Ishikawa (cell line): ENCODE data around the gene GANAB.

Experiments used
- CEBPB ChIP-seq: IDR thresholded peaks from 2 replicates; pipeline ENCODE4 v1.6.1; 2012
- CREB1 ChIP-seq: IDR thresholded peaks from 2 replicates; pipeline ENCODE4 v1.6.1; 2012; ENCODE audit warnings: low read depth
- EGR1 ChIP-seq: IDR thresholded peaks from 2 replicates; pipeline ENCODE4 v1.6.1; 2012
- EP300 ChIP-seq: IDR thresholded peaks from 2 replicates; pipeline ENCODE4 v1.6.1; 2012; ENCODE audit warnings: borderline replicate concordance
- FOXM1 ChIP-seq: IDR thresholded peaks from 2 replicates; pipeline ENCODE4 v1.6.1; 2012; ENCODE audit warnings: low read depth, borderline replicate concordance
- NFIC ChIP-seq: IDR thresholded peaks from 2 replicates; pipeline ENCODE4 v1.6.1; 2012
- RAD21 ChIP-seq: IDR thresholded peaks from 2 replicates; pipeline ENCODE4 v1.6.1; 2012; ENCODE audit warnings: low read depth
- TAF1 ChIP-seq: IDR thresholded peaks from 2 replicates; pipeline ENCODE4 v1.6.1; 2012; ENCODE audit warnings: low read depth, mild to moderate bottlenecking
- TCF12 ChIP-seq: IDR thresholded peaks from 2 replicates; pipeline ENCODE4 v1.6.1; 2012; ENCODE audit warnings: low read depth
- TEAD4 ChIP-seq: IDR thresholded peaks from 2 replicates; pipeline ENCODE4 v1.6.1; 2012
- YY1 ChIP-seq: IDR thresholded peaks from 2 replicates; pipeline ENCODE4 v1.6.1; 2012; ENCODE audit warnings: low read depth
- ZBTB7A ChIP-seq: IDR thresholded peaks from 2 replicates; pipeline ENCODE4 v1.6.1; 2012; ENCODE audit warnings: low read depth
- TF ChIP-seq, protein P1 (sequence below): IDR thresholded peaks from 2 replicates; pipeline ENCODE4 v1.6.1; 2012; ENCODE audit warnings: low read depth, mild to moderate bottlenecking
- TF ChIP-seq, protein P2 (sequence below): IDR thresholded peaks from 2 replicates; pipeline ENCODE4 v1.6.1; 2012
- TF ChIP-seq, protein P3 (sequence below): IDR thresholded peaks from 2 replicates; pipeline ENCODE4 v1.6.1; 2012

Gene GANAB

DNA sequence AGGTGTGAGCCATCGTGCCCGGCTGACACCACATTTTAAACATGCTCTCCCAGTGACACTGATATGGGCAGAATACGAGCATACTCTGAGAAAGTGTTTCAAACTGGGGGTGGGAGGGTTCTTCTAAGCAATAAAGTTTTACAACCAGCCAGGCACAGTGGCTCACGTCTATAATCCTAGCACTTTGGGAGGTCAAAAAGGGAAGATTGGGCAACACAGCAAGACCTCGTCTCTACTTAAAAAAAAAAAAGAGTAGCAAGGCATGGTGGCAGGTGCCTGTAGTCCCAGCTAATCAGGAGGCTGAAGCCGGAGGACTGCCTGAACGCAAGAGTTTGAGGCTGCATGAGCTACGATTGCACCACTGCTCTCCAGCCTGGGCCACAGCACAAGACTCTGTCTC lies 2.2 kb downstream of the GANAB start:
- no peak for TF ChIP-seq NFIC
- no peak for TF ChIP-seq YY1
- no peak for TF ChIP-seq CREB1
- TF ChIP-seq EGR1: no peak
- TF ChIP-seq, protein P1, sequence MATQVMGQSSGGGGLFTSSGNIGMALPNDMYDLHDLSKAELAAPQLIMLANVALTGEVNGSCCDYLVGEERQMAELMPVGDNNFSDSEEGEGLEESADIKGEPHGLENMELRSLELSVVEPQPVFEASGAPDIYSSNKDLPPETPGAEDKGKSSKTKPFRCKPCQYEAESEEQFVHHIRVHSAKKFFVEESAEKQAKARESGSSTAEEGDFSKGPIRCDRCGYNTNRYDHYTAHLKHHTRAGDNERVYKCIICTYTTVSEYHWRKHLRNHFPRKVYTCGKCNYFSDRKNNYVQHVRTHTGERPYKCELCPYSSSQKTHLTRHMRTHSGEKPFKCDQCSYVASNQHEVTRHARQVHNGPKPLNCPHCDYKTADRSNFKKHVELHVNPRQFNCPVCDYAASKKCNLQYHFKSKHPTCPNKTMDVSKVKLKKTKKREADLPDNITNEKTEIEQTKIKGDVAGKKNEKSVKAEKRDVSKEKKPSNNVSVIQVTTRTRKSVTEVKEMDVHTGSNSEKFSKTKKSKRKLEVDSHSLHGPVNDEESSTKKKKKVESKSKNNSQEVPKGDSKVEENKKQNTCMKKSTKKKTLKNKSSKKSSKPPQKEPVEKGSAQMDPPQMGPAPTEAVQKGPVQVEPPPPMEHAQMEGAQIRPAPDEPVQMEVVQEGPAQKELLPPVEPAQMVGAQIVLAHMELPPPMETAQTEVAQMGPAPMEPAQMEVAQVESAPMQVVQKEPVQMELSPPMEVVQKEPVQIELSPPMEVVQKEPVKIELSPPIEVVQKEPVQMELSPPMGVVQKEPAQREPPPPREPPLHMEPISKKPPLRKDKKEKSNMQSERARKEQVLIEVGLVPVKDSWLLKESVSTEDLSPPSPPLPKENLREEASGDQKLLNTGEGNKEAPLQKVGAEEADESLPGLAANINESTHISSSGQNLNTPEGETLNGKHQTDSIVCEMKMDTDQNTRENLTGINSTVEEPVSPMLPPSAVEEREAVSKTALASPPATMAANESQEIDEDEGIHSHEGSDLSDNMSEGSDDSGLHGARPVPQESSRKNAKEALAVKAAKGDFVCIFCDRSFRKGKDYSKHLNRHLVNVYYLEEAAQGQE: no peak
- TF ChIP-seq CEBPB: no peak
- no peak for TF ChIP-seq TCF12
- TF ChIP-seq, protein P2, sequence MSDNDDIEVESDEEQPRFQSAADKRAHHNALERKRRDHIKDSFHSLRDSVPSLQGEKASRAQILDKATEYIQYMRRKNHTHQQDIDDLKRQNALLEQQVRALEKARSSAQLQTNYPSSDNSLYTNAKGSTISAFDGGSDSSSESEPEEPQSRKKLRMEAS: no peak
- TF ChIP-seq TAF1: no peak
- no peak for TF ChIP-seq ZBTB7A
- TF ChIP-seq EP300: no peak
- no peak for TF ChIP-seq FOXM1
- TF ChIP-seq, protein P3, sequence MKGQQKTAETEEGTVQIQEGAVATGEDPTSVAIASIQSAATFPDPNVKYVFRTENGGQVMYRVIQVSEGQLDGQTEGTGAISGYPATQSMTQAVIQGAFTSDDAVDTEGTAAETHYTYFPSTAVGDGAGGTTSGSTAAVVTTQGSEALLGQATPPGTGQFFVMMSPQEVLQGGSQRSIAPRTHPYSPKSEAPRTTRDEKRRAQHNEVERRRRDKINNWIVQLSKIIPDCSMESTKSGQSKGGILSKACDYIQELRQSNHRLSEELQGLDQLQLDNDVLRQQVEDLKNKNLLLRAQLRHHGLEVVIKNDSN: no peak
- no peak for TF ChIP-seq TEAD4
- TF ChIP-seq RAD21: no peak

DNA sequence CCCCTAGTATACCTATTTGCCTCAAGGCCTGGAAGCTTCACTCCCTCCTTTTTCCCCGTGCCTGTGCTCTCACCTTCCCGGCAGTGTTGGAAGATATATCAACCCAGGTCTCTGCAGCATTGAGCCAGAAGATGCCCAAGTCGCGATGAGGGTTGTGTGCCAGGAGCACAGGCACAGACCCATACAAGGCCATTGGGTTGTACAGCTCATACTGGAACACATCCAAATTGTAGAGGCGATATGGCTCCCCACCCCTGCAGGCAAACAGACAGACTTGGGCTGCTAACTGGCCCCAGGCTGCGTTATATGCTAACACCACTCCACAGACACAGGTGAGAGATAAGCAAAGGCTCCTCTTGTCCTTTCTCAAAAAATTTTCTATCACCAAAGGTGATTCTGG lies 13.9 kb downstream of the GANAB start:
- TF ChIP-seq TAF1 (no peak), CREB1 (no peak), EGR1 (no peak), ZBTB7A (no peak), TCF12 (no peak), TEAD4 (no peak), NFIC (no peak), EP300 (no peak), RAD21 (no peak), CEBPB (no peak), FOXM1 (no peak), YY1 (no peak)
- TF ChIP-seq, protein P2: no peak
- TF ChIP-seq, protein P3: no peak
- TF ChIP-seq, protein P1: no peak

DNA sequence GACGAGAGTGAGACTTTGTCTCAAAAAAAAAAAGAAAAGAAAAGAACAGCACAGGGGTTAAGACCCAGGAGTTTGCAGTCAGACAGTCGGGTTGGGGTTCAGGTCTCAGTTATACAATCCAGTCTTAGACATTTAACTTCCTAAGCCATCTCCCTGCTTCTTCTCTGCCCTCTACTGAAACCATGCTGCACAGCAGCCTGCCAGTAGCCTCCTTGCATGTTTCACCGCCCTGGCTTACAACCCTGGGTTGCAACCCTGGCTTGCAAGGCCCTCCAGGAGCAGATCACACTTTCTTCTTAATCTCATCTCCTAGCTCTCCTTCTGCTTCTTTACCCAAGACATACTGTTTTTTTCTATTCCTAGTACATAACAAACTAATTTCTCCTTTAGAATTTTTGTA lies 18.7 kb downstream of the GANAB start:
- TF ChIP-seq CREB1 (no peak), CEBPB (no peak), TCF12 (no peak), TAF1 (no peak), EGR1 (no peak), TEAD4 (no peak), YY1 (no peak), RAD21 (no peak), EP300 (no peak), FOXM1 (no peak), ZBTB7A (no peak), NFIC (no peak)
- TF ChIP-seq, protein P1: no peak
- TF ChIP-seq, protein P2: no peak
- TF ChIP-seq, protein P3: no peak

DNA sequence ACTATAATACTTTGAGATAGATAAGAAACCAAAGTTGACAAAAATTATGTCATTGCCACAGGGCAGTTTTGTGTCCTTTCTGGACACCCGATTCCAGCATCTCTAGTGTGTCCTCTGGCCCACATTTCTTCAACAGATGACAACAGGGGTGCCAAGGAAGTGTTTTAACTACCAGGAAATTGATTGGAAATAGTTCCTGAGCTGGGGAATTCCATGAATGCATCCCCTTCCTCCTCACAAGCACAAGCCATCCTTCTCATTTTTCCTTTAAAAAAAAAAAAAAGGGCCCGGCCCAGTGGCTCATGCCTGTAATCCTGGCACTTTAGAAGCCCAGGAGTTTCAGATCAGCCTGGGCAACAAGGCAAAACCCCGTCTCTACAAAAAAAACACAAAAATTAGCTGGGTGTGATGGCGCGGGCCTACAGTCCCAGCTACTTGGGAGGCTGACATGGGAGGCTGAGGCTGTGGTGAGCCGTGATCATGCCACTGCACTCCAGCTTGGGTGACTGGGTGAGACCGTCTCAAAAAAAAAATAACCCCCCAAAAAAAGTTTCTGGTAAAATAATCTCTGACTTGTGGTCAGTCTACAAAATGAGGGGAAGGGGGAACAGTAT lies 23.8 kb downstream of the GANAB start:
- TF ChIP-seq TCF12: no peak
- no peak for TF ChIP-seq CREB1
- no peak for TF ChIP-seq CEBPB
- no peak for TF ChIP-seq FOXM1
- TF ChIP-seq NFIC: no peak
- no peak for TF ChIP-seq RAD21
- TF ChIP-seq, protein P1: no peak
- TF ChIP-seq, protein P2: no peak
- TF ChIP-seq TEAD4: no peak
- no peak for TF ChIP-seq ZBTB7A
- TF ChIP-seq EP300: no peak
- TF ChIP-seq, protein P3: no peak
- no peak for TF ChIP-seq TAF1
- no peak for TF ChIP-seq YY1
- TF ChIP-seq EGR1: no peak
